ENCODE measurements around the gene USP13.

USP13 gene

DNA sequence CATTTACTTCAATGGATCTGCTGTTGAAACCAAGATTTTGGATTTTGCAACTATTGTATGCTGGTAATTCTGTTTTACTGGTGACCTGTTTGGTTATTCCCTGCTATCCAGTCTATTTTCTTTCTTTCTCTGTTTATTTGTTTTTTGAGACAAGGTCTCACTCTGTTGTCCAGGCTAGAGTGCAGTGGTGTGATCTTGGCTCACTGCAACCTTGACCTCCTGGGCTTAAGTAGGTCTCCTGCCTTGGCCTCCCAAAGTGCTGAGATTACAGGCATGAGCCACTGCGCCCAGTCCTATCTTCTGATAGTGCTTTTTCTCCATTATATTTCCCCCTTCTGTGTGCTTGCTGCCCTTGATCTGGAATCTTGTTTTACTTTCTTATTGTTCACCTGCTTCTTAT, 15.6 kb downstream of the USP13 start:
- H3K4me3 ChIP-seq (ENCODE audit: low read depth, low read length): no peak overlapping the region
- TF ChIP-seq, protein P1, sequence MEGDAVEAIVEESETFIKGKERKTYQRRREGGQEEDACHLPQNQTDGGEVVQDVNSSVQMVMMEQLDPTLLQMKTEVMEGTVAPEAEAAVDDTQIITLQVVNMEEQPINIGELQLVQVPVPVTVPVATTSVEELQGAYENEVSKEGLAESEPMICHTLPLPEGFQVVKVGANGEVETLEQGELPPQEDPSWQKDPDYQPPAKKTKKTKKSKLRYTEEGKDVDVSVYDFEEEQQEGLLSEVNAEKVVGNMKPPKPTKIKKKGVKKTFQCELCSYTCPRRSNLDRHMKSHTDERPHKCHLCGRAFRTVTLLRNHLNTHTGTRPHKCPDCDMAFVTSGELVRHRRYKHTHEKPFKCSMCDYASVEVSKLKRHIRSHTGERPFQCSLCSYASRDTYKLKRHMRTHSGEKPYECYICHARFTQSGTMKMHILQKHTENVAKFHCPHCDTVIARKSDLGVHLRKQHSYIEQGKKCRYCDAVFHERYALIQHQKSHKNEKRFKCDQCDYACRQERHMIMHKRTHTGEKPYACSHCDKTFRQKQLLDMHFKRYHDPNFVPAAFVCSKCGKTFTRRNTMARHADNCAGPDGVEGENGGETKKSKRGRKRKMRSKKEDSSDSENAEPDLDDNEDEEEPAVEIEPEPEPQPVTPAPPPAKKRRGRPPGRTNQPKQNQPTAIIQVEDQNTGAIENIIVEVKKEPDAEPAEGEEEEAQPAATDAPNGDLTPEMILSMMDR (IDR thresholded peaks at IDR 0.05; ENCODE audit: borderline replicate concordance, insufficient read depth, low read depth, low read length): no peak

DNA sequence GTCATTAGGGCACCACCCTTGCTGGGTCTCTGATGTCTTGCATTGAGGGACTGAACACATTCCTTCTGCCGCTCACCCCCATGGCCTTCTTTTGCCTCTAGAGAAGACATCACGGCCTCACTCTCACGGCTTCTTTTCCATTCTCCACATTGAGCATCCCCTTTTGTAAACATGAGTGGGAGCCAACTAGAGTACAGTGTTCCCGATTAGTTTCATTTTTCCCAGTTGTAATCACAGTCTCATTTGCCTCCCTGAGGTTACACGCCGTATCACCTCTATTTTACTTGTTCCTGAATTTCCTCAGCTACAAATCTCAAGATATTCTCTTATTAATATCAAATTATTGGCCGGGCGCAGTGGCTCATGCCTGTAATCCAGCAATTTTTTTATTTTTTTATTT, 17.5 kb downstream of the USP13 start:
- H3K4me3 ChIP-seq (ENCODE audit: low read depth, low read length): no peak overlapping the region
- TF ChIP-seq, protein P1 (IDR thresholded peaks at IDR 0.05; ENCODE audit: borderline replicate concordance, insufficient read depth, low read depth, low read length): no peak

DNA sequence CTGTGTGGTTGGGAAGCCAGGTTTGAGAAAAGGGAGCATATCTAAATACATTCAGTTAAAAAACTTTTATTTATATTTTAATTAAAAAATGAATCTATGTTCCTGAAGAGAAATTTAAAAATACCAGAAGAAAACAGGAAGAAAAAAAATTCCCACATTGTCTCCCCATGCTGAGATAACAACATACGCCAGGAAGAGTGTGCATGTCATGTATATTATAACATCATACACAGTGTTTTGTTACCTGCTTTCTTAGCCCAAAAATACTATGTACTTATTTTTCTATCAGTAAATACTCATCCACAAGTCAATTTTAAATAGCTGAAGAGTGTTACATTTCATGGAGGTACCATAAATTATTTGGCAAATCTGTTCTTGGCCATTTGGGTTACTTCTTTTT, 18.5 kb downstream of the USP13 start:
- H3K4me3 ChIP-seq (ENCODE audit: low read depth, low read length): no peak overlapping the region
- TF ChIP-seq, protein P1 (IDR thresholded peaks at IDR 0.05; ENCODE audit: borderline replicate concordance, insufficient read depth, low read depth, low read length): no peak

DNA sequence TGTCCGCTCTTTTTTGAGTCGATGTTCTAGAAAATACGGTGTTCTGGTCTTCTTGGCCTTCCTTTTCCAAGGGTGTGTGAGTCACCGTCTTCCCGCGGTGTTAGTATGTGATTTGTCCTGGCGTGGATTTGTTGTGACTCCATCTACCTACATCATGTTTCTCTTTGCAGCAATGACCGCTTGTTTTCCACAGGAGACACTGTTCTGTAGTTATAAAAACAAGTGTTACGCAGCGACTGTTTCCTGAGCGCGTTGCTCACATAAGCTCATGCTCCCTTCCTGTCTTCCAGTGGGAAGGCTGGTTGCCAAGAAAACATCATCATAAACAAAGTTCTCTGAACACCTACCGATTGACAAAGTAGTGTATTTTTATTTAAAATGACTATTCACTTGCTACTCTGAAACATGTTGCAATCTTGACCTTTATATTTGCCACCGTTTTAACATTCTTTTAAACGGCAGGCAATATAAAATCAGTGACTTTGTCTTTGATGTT, 19.0 kb downstream of the USP13 start:
- H3K4me3 ChIP-seq (ENCODE audit: low read depth, low read length): no peak overlapping the region
- TF ChIP-seq, protein P1 (IDR thresholded peaks at IDR 0.05; ENCODE audit: borderline replicate concordance, insufficient read depth, low read depth, low read length): no peak

DNA sequence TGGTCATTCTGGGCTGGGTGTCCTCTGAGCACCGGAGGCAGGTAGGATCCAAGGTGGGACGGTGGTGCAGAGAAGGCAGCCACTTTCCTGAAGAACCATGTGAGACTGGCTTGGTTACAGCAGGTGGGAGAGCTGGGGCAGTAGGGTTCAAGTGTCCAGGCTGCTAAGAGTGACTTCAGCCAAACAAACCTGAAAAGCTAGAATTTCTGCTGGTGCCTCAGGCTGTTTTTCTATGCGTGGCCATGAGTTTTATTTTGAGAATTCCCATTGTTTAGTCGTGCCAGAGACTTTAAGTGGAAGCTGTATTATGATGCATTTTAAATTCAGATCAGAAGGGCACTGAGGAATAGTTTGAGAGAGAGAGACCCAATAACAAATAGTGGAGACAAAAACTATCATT, 20.1 kb downstream of the USP13 start:
- no peak overlapping the region for H3K4me3 ChIP-seq (ENCODE audit: low read depth, low read length)
- TF ChIP-seq, protein P1 (IDR thresholded peaks at IDR 0.05; ENCODE audit: borderline replicate concordance, insufficient read depth, low read depth, low read length): no peak

DNA sequence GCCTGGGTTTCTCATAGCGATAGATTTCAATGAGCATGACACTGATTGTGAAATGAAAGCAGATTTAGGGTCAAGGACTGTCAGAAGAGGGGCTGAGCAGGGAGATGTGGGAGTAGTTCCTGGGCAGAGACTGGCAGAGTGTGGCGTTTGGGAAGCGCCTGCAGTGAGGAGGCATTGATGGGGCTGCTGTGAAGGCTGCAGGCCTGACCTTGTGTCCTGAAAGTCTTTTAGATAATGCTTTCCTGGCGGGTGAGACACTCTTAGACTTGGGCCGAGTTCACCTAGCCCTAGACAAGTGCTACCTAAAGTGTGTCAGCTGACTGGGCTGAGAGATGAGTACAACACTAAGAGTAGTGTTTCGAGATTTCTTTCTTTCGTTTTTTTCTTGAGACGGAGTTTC, 20.7 kb downstream of the USP13 start:
- no peak overlapping the region for H3K4me3 ChIP-seq (ENCODE audit: low read depth, low read length)
- TF ChIP-seq, protein P1 (IDR thresholded peaks at IDR 0.05; ENCODE audit: borderline replicate concordance, insufficient read depth, low read depth, low read length): no peak

DNA sequence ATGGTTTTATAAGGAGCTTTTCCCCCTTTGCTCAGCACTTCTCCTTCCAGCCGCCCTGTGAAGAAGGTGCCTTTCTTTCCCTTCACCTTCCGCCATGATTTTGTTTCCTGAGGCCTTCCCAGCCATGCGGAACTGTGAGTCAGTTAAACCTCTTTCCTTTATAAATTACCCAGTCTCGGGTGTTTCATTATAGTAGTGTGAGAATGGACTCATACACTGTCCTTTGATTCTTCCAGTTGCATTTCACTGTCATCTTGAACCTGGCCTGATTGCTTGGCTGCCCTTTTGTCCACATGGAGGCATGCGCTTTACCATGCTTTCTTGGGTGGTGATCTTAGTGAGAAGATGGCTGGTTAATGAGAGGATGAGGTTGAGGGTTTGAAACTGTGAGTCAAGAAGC, 23.2 kb downstream of the USP13 start:
- TF ChIP-seq, protein P1 (IDR thresholded peaks at IDR 0.05; ENCODE audit: borderline replicate concordance, insufficient read depth, low read depth, low read length): no peak
- no peak overlapping the region for H3K4me3 ChIP-seq (ENCODE audit: low read depth, low read length)
